ENCODE measurements around the gene MACO1. TPM values are rescaled to one million over a fixed set of nuclear protein-coding genes. Genes with fewer than 3 reads are reported as not detected.

Gene MACO1
- total and polyA plus RNA-seq, 9 of the 15 experiments (the other 6 are each of a cell fraction or from before 2014, with no cell fraction given), result 4.6 to 28.4 (median 21.7) TPM

DNA sequence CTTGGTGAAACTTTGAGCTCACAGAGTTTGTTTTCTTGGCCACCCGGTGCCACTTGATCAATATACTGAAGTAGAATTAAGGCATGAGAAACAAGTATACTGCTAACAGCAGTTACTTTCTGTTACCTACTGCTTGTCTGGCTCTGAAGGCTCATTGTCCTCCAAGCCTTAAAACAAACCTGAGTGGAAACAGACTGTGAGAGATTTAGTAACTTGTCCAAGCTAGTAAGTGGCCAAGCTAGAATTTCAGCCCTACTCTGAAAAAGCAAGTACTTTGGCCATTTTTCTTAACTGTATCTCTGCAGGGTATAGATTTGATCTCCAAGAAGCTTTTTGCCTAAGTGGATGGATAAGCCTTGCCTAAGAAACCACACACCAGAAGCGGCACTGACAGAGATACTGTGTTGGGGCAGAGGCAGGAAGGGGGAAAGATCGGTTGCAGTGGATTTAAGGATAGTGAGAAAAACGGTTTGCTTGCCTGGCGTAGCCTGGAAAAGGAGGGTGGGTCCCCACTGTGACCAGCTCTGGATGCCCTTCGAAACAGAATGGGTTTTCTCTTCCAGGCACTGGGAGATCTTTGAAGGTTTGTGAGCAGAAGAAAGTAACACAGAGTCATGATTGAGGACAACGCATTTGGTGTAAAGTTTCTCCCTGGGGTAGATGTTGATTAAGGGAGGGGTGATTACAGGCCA is 2.1 kb upstream of the MACO1 start (continued):
- no peak for TF ChIP-seq ZFP91 (CRISPR knock-in tag; IDR thresholded peaks at IDR 0.05)
- TF ChIP-seq, protein P1, sequence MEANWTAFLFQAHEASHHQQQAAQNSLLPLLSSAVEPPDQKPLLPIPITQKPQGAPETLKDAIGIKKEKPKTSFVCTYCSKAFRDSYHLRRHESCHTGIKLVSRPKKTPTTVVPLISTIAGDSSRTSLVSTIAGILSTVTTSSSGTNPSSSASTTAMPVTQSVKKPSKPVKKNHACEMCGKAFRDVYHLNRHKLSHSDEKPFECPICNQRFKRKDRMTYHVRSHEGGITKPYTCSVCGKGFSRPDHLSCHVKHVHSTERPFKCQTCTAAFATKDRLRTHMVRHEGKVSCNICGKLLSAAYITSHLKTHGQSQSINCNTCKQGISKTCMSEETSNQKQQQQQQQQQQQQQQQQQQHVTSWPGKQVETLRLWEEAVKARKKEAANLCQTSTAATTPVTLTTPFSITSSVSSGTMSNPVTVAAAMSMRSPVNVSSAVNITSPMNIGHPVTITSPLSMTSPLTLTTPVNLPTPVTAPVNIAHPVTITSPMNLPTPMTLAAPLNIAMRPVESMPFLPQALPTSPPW (CRISPR knock-in tag; IDR thresholded peaks at IDR 0.05), result peak; percentile 39
- peak; percentile 4; the same call in 1 of the 2 replicates for TF ChIP-seq SOX6 (IDR thresholded peaks at IDR 0.05)
- TF ChIP-seq LCOR (CRISPR knock-in tag; IDR thresholded peaks at IDR 0.05), result 0 out of 2 replicates have a peak, but pooled peaks have one; percentile 39
- no peak for TF ChIP-seq MED1 (CRISPR knock-in tag; IDR thresholded peaks at IDR 0.05; ENCODE audit: borderline replicate concordance)
- TF ChIP-seq HDAC1 (IDR thresholded peaks at IDR 0.05), result peak in 1 of 2 experiments; percentile 48; a peak in 2 of 4 replicates
- no peak for TF ChIP-seq POLR3G (IDR thresholded peaks at IDR 0.05; ENCODE audit: extremely low read depth, insufficient read length, insufficient replicate concordance)
- 0 out of 2 replicates have a peak, but pooled peaks have one; percentile 40 for TF ChIP-seq SMARCA4 (IDR thresholded peaks at IDR 0.05)
- TF ChIP-seq ZNF766 (CRISPR knock-in tag; conservative IDR thresholded peaks at IDR 0.05), result peak; percentile 93
- peak; percentile 80 for TF ChIP-seq CHD1 (IDR thresholded peaks at IDR 0.05; ENCODE audit: low read length)
- no peak for TF ChIP-seq SIN3B (IDR thresholded peaks at IDR 0.05; ENCODE audit: low read depth)
- 0 out of 2 replicates have a peak, but pooled peaks have one; percentile 31 for TF ChIP-seq PHB2 (IDR thresholded peaks at IDR 0.05; ENCODE audit: low read depth)
- TF ChIP-seq CREM (IDR thresholded peaks at IDR 0.05; ENCODE audit: low read depth), result peak; percentile 33; the same call in 1 of the 2 replicates
- TF ChIP-seq FUS (optimal IDR thresholded peaks at IDR 0.05; ENCODE audit: low read depth, low read length), result no peak
- peak in 1 of 2 experiments; percentile 42 for TF ChIP-seq AFF1 (IDR thresholded peaks at IDR 0.05; ENCODE audit: low read depth in 1 of 2, partially characterized antibody in 2 of 2)
- TF ChIP-seq DPF2 (IDR thresholded peaks at IDR 0.05), result peak; percentile 84
- no peak for TF ChIP-seq RNF219 (CRISPR knock-in tag; IDR thresholded peaks at IDR 0.05)
- TF ChIP-seq RBFOX2 (IDR thresholded peaks at IDR 0.05; ENCODE audit: low read depth, low read length), result no peak

All from K562 (cell line).